K562 (cell line): ENCODE measurements around the gene ZNF668. TPM values are rescaled to one million over a fixed set of nuclear protein-coding genes. Genes with fewer than 3 reads are reported as not detected.
A peak's percentile ranks its signal among the peaks of the same experiment; 100 is the strongest.

Experiments used
- BDP1 ChIP-seq: IDR thresholded peaks from 3 replicates; pipeline ENCODE4 v1.6.1; 2011; ENCODE audit not compliant: insufficient read length, insufficient read depth
- CREB3L1 ChIP-seq: fragments of 450-650 bp; IDR thresholded peaks from 2 replicates; pipeline ENCODE4 v1.6.1; 2014; ENCODE audit warnings: low read depth, mild to moderate bottlenecking, moderate library complexity, borderline replicate concordance
- CTBP1 ChIP-seq: fragments of 450-650 bp; IDR thresholded peaks from 2 replicates; pipeline ENCODE4 v1.6.1; 2016; ENCODE audit warnings: borderline replicate concordance
- ELF4 ChIP-seq: fragments of 450-650 bp; formaldehyde crosslinking; IDR thresholded peaks from 2 replicates; pipeline ENCODE4 v1.4.0; 2022; ENCODE audit warnings: missing genetic modification characterization
- HDAC1 ChIP-seq, 2 experiments: fragments of 450-650 bp; IDR thresholded peaks; 2 replicates each; pipeline ENCODE4 v1.6.1; 2016 to 2017; ENCODE audit warnings: inconsistent platforms in 1 of 2, mild to moderate bottlenecking in 1 of 2, moderate library complexity in 1 of 2
- KLF6 ChIP-seq: fragments of 250-450 bp; sonication (Bioruptor Pico); IDR thresholded peaks from 2 replicates; pipeline ENCODE4 v1.4.0; 2020; ENCODE audit warnings: mild to moderate bottlenecking, moderate library complexity, borderline replicate concordance
- MTA3 ChIP-seq: fragments of 450-650 bp; formaldehyde crosslinking; IDR thresholded peaks from 2 replicates; pipeline ENCODE4 v1.6.1; 2017; ENCODE audit warnings: mild to moderate bottlenecking, borderline replicate concordance
- NEUROD1 ChIP-seq: fragments of 150-350 bp; IDR thresholded peaks from 2 replicates; pipeline ENCODE4 v1.6.1; 2014; ENCODE audit warnings: borderline replicate concordance, low read length, low read depth; ENCODE audit not compliant: partially characterized antibody
- NR2F6 ChIP-seq: fragments of 450-650 bp; formaldehyde crosslinking; IDR thresholded peaks from 2 replicates; pipeline ENCODE4 v1.4.0; 2020; ENCODE audit warnings: mild to moderate bottlenecking
- SPI1 ChIP-seq: IDR thresholded peaks from 2 replicates; pipeline ENCODE4 v1.6.1; 2011; ENCODE audit warnings: low read depth, low read length, control low read depth, borderline replicate concordance
- TSC22D4 ChIP-seq: fragments of 450-650 bp; IDR thresholded peaks from 2 replicates; pipeline ENCODE4 v1.6.1; 2016; ENCODE audit warnings: missing genetic modification characterization, missing biosample characterization, control low read depth
- XRCC3 ChIP-seq: fragments of 450-650 bp; IDR thresholded peaks from 2 replicates; pipeline ENCODE4 v1.6.1; 2017; ENCODE audit warnings: mild to moderate bottlenecking, moderate library complexity
- ZBTB12 ChIP-seq: fragments of 250-450 bp; sonication (Bioruptor Pico); IDR thresholded peaks from 2 replicates; pipeline ENCODE4 v1.4.0; 2020
- ZNF165 ChIP-seq: fragments of 250-450 bp; sonication (Bioruptor Pico); IDR thresholded peaks from 2 replicates; pipeline ENCODE4 v1.4.0; 2020; ENCODE audit warnings: borderline replicate concordance
- polyA plus RNA-seq, 8 experiments: library from polyadenylated mRNA; depleted of rRNA in 4 of 8; stranded (reverse) in 5 of 8; unstranded in 3 of 8; fragments of >200 nt; fragmentation: Nextera tagmentation in 2 of 8; fragmentation: Illumina TruSeq in 1 of 8; extraction: Ambion mirVana in 2 of 8; extraction: Trizol in 1 of 8; gene quantifications; 2 replicates each; pipeline versions ENCODE4 v1.2.1 to v1.2.3, GENCODE V29; 2011 to 2014; ENCODE audit warnings: inconsistent platforms in 1 of 8, missing spikeins in 1 of 8
- total RNA-seq, 7 experiments: library from RNA; depleted of rRNA in 6 of 7; stranded (reverse); fragments of >200 nt in 6 of 7; fragmentation: Illumina TruSeq in 2 of 7; extraction: Trizol in 2 of 7; gene quantifications; 2 replicates each; pipeline versions ENCODE4 v1.2.1 to v1.2.3, GENCODE V29; 2011 to 2021; ENCODE audit warnings: low replicate concordance in 1 of 7
- TF ChIP-seq, protein P1 (sequence below): sonication (generic); formaldehyde crosslinking; IDR thresholded peaks from 2 replicates; pipeline ENCODE4 v1.8.0; 2022; ENCODE audit warnings: mild to moderate bottlenecking, missing genetic modification reagents
- TF ChIP-seq, protein P2 (sequence below): IDR thresholded peaks from 3 replicates; pipeline ENCODE4 v1.6.1; 2011; ENCODE audit warnings: borderline replicate concordance, mild to moderate bottlenecking, moderate library complexity; ENCODE audit not compliant: insufficient read length; ENCODE audit errors: extremely low read depth
- TF ChIP-seq, protein P3 (sequence below): fragments of 450-650 bp; IDR thresholded peaks from 2 replicates; pipeline ENCODE4 v1.6.1; 2018; ENCODE audit not compliant: partially characterized antibody

The ZNF668 gene
- total and polyA plus RNA-seq, 9 of the 15 experiments (the other 6 are each of a cell fraction or from before 2014, with no cell fraction given) = 0.04 to 15.3 (median 3.8) TPM; not detected in 1

DNA sequence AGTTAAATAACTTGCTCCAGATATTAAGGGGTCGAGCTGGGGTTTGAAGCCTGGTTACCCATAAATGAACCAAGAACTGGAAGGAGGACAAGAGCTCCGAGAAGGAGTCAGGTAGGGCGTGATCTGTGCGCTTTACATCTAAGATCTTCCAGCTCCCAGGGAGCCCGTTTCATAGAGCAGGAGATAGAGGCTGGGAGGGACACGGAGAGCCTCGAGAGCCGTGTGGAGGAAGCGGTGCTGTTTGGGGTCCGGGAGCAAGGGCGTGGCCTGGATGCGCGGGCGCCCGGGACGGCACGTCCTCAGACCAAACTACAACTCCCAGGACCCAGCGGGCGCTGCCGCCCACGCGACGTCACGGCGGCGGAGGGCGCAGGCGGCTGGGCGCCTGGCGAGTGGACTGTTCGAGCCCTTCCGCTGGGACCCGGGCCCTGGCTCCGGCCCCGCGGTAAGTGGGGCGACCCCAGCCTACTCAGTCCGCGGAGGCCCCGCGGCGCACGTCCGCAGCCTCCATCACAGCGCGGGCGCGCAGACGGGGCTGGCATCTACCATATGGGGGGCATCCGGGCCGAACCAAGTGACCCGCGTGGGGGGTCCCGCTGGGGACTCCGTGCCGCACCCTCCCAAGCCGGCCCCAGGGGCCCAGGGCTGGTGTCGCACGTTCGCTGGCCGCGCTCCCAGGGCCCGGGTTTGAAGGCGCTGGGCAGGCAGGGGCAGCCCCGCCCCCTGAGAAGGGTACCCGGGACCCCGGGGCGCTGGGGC, 34.2 kb upstream of the ZNF668 start, which contains the start of gene BCKDK (continued):
- 0 out of 4 replicates have a peak, but pooled peaks of 1 of the 2 experiments have one; percentile 38 for TF ChIP-seq HDAC1 (IDR thresholded peaks at IDR 0.05)
- peak; percentile 86 for TF ChIP-seq CTBP1
- TF ChIP-seq, protein P1, sequence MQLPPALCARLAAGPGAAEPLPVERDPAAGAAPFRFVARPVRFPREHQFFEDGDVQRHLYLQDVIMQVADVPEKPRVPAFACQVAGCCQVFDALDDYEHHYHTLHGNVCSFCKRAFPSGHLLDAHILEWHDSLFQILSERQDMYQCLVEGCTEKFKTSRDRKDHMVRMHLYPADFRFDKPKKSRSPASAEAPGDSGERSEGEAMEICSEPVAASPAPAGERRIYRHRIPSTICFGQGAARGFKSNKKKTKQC = peak; percentile 75
- no peak for TF ChIP-seq KLF6 (CRISPR knock-in tag)
- no peak for TF ChIP-seq NR2F6 (CRISPR knock-in tag)
- TF ChIP-seq SPI1 = no peak
- TF ChIP-seq, protein P2, sequence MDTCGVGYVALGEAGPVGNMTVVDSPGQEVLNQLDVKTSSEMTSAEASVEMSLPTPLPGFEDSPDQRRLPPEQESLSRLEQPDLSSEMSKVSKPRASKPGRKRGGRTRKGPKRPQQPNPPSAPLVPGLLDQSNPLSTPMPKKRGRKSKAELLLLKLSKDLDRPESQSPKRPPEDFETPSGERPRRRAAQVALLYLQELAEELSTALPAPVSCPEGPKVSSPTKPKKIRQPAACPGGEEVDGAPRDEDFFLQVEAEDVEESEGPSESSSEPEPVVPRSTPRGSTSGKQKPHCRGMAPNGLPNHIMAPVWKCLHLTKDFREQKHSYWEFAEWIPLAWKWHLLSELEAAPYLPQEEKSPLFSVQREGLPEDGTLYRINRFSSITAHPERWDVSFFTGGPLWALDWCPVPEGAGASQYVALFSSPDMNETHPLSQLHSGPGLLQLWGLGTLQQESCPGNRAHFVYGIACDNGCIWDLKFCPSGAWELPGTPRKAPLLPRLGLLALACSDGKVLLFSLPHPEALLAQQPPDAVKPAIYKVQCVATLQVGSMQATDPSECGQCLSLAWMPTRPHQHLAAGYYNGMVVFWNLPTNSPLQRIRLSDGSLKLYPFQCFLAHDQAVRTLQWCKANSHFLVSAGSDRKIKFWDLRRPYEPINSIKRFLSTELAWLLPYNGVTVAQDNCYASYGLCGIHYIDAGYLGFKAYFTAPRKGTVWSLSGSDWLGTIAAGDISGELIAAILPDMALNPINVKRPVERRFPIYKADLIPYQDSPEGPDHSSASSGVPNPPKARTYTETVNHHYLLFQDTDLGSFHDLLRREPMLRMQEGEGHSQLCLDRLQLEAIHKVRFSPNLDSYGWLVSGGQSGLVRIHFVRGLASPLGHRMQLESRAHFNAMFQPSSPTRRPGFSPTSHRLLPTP = no peak
- TF ChIP-seq BDP1 = no peak
- peak; percentile 68 for TF ChIP-seq CREB3L1
- TF ChIP-seq TSC22D4 (tag) = no peak
- peak; percentile 87 for TF ChIP-seq ZBTB12
- no peak for TF ChIP-seq XRCC3
- TF ChIP-seq MTA3 = peak; percentile 85; the same call in 1 of the 2 replicates
- TF ChIP-seq ELF4 (CRISPR knock-in tag) = no peak
- TF ChIP-seq ZNF165 (CRISPR knock-in tag) = no peak
- TF ChIP-seq, protein P3, sequence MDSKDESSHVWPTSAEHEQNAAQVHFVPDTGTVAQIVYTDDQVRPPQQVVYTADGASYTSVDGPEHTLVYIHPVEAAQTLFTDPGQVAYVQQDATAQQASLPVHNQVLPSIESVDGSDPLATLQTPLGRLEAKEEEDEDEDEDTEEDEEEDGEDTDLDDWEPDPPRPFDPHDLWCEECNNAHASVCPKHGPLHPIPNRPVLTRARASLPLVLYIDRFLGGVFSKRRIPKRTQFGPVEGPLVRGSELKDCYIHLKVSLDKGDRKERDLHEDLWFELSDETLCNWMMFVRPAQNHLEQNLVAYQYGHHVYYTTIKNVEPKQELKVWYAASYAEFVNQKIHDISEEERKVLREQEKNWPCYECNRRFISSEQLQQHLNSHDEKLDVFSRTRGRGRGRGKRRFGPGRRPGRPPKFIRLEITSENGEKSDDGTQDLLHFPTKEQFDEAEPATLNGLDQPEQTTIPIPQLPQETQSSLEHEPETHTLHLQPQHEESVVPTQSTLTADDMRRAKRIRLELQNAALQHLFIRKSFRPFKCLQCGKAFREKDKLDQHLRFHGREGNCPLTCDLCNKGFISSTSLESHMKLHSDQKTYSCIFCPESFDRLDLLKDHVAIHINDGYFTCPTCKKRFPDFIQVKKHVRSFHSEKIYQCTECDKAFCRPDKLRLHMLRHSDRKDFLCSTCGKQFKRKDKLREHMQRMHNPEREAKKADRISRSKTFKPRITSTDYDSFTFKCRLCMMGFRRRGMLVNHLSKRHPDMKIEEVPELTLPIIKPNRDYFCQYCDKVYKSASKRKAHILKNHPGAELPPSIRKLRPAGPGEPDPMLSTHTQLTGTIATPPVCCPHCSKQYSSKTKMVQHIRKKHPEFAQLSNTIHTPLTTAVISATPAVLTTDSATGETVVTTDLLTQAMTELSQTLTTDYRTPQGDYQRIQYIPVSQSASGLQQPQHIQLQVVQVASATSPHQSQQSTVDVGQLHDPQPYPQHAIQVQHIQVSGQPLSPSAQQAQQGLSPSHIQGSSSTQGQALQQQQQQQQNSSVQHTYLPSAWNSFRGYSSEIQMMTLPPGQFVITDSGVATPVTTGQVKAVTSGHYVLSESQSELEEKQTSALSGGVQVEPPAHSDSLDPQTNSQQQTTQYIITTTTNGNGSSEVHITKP = peak; percentile 96
- TF ChIP-seq NEUROD1 = no peak
